Measurements from ENCODE around the gene OPN3.

OPN3 gene

DNA sequence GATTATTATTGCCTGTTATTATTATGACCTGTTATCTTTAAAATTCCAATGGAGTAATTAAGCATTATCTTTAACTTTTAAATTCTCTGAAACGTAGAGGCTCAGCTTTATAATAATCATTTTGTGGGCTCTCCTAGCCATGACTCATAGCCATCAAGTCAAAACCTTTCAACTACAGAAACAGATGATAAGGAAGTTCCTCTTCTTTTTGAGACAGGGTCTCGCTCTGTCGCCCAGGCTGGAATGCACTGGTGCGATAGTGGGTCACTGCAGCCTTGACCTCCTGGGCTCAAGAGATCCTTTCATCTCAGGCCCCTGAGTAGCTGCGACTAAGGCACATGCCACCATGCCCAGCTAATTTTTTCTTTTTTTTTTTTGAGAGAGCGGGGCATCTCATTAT lies 43.5 kb downstream of the OPN3 start:
- TF ChIP-seq, protein P1, sequence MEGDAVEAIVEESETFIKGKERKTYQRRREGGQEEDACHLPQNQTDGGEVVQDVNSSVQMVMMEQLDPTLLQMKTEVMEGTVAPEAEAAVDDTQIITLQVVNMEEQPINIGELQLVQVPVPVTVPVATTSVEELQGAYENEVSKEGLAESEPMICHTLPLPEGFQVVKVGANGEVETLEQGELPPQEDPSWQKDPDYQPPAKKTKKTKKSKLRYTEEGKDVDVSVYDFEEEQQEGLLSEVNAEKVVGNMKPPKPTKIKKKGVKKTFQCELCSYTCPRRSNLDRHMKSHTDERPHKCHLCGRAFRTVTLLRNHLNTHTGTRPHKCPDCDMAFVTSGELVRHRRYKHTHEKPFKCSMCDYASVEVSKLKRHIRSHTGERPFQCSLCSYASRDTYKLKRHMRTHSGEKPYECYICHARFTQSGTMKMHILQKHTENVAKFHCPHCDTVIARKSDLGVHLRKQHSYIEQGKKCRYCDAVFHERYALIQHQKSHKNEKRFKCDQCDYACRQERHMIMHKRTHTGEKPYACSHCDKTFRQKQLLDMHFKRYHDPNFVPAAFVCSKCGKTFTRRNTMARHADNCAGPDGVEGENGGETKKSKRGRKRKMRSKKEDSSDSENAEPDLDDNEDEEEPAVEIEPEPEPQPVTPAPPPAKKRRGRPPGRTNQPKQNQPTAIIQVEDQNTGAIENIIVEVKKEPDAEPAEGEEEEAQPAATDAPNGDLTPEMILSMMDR (IDR thresholded peaks at IDR 0.05), result no peak
- Mint-ChIP-seq H3K27ac (no peak overlapping the region), H3K9me3 (no peaks in the 10 kb centered on the region), H3K4me1 (peaks cover 5% of the 10 kb centered on the region), H3K36me3 (ENCODE audit: low read depth) (peaks cover 37% of the 10 kb centered on the region), H3K27me3 (ENCODE audit: low read depth, poor library complexity) (no peaks in the 10 kb centered on the region), H3K4me3 (no peak overlapping the region)
- peak; percentile 29 for DNase-seq

DNA sequence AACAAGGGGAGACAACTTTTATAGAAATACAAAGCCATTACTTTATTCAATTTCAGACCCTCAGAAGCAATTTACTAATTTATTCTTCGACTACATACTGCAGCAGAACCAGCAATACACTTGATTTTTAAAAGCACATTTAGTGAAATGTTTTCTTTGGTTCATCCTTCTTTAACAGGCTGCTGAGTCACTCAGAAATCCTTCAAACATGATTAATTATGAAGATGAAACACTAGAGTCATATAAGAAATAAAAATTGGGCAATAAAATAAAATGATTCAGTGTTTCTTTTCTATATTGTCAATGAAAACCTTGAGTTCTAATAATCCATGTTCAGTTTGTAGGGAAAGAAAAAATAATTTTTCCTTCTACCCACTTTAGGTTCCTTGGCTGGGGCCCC lies 47.0 kb downstream of the OPN3 start:
- peaks cover 21% of the 10 kb centered on the region for H3K36me3 Mint-ChIP-seq (ENCODE audit: low read depth)

DNA sequence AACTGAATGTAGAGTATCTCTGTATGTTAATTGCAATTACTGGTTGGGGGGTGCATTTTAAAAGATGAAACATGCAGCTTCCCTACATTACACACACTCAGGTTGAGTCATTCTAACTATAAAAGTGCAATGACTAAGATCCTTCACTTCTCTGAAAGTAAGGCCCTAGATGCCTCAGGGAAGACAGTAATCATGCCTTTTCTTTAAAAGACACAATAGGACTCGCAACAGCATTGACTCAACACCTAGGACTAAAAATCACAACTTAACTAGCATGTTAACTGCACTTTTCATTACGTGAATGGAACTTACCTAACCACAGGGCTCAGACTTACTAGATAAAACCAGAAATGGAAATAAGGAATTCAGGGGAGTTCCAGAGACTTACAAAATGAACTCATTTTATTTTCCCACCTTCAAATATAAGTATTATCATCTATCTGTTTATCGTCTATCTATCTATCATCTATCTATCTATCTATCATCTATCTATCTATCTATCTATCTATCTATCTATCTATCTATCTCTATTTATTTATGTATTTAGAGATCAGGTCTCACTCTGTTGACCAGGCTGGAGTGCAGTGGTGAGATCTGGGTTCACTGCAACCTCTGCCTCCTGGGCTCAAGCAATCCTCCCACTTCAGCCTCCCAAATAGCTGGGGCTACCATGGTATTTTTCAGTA lies 47.8 kb downstream of the OPN3 start:
- H3K36me3 Mint-ChIP-seq (ENCODE audit: low read depth), result peaks cover 14% of the 10 kb centered on the region
- DNase-seq, result no peak

More for the DNA sequence above, 47.0 kb downstream of the OPN3 start:
- H3K4me1 Mint-ChIP-seq, result peaks cover 12% of the 10 kb centered on the region
- H3K9me3 Mint-ChIP-seq, result no peaks in the 10 kb centered on the region
- TF ChIP-seq, protein P1 (IDR thresholded peaks at IDR 0.05), result no peak
- no peak for DNase-seq
- H3K27me3 Mint-ChIP-seq (ENCODE audit: low read depth, poor library complexity), result no peaks in the 10 kb centered on the region
- H3K27ac Mint-ChIP-seq, result no peak overlapping the region
- H3K4me3 Mint-ChIP-seq, result no peak overlapping the region

GRCh38 chr1:241591736-241592135 lies 48.4 kb downstream of the OPN3 start:
- H3K27ac Mint-ChIP-seq, result peak overlapping the region; percentile 3
- TF ChIP-seq, protein P1 (IDR thresholded peaks at IDR 0.05), result no peak
- DNase-seq, result no peak
- no peaks in the 10 kb centered on the region for H3K27me3 Mint-ChIP-seq (ENCODE audit: low read depth, poor library complexity)
- no peaks in the 10 kb centered on the region for H3K9me3 Mint-ChIP-seq
- H3K36me3 Mint-ChIP-seq (ENCODE audit: low read depth), result peaks cover 13% of the 10 kb centered on the region
- H3K4me1 Mint-ChIP-seq, result peaks cover 7% of the 10 kb centered on the region
- H3K4me3 Mint-ChIP-seq, result no peak overlapping the region

More for the DNA sequence above, 47.8 kb downstream of the OPN3 start:
- peaks cover 7% of the 10 kb centered on the region for H3K4me1 Mint-ChIP-seq
- no peak overlapping the region for H3K4me3 Mint-ChIP-seq
- H3K27me3 Mint-ChIP-seq (ENCODE audit: low read depth, poor library complexity), result no peaks in the 10 kb centered on the region
- TF ChIP-seq, protein P1 (IDR thresholded peaks at IDR 0.05), result no peak
- H3K27ac Mint-ChIP-seq, result no peak overlapping the region
- H3K9me3 Mint-ChIP-seq, result no peaks in the 10 kb centered on the region

DNA sequence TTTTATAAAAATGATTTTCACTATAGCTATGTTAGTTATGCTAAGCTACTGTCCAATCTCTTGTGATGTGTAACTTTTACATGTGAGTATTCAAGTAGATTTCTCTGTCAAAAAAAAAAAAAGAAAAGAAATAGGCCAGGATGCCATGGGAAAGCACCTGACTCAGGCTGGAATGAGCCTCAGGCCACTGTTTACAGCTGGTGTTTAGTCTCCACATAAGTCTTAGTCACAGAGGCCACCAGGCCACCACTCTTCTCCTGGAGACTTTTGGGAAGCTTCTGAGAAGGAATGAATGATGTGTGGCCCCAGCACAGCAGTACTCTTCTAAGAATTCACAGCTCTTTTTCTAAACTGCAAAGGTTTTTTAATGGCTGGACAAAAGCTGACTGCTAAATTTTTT lies 48.9 kb downstream of the OPN3 start:
- Mint-ChIP-seq H3K36me3 (ENCODE audit: low read depth) (peaks cover 13% of the 10 kb centered on the region), H3K4me3 (no peak overlapping the region), H3K9me3 (no peaks in the 10 kb centered on the region), H3K4me1 (peaks cover 7% of the 10 kb centered on the region), H3K27ac (peak overlapping the region; percentile 3), H3K27me3 (ENCODE audit: low read depth, poor library complexity) (no peaks in the 10 kb centered on the region)
- no peak for DNase-seq
- TF ChIP-seq, protein P1 (IDR thresholded peaks at IDR 0.05), result no peak

- Mint-ChIP-seq H3K4me1 (peaks cover 7% of the 10 kb centered on the region), H3K9me3 (no peaks in the 10 kb centered on the region), H3K36me3 (ENCODE audit: low read depth) (peaks cover 13% of the 10 kb centered on the region), H3K27ac (peak overlapping the region; percentile 72), H3K27me3 (ENCODE audit: low read depth, poor library complexity) (no peaks in the 10 kb centered on the region), H3K4me3 (no peak overlapping the region)
- TF ChIP-seq, protein P1 (IDR thresholded peaks at IDR 0.05), result no peak
- DNase-seq, result no peak
These were observed 49.5 kb downstream of the OPN3 start for GRCh38 chr1:241590719-241591118.

Measured in nephron progenitor cell (in vitro differentiated cells).